Prostate gland (tissue), 2 donors: ENCODE results near the gene ITGA11.

ENCODE experiments used
- CTCF ChIP-seq, 4 experiments: fragments of 200-600 bp in 2 of 4; fragments of 450-650 bp in 2 of 4; sonication (generic) in 2 of 4; IDR thresholded peaks; 1 replicate in 3 of 4; 2 replicates in 1 of 4; pipeline ENCODE4 v1.5.1; 2016 to 2019; ENCODE audit warnings: antibody characterized with exemption in 4 of 4, mild to moderate bottlenecking in 2 of 4, moderate library complexity in 2 of 4
- POLR2A ChIP-seq: fragments of 450-650 bp; IDR thresholded peaks from one replicate; pipeline ENCODE4 v1.6.1; 2016; ENCODE audit warnings: antibody characterized with exemption, mild to moderate bottlenecking

GRCh38 chr15:68278345-68278594 is 153.7 kb downstream of the ITGA11 start:
- peak in 1 of 4 experiments; percentile 40 for TF ChIP-seq CTCF (IDR thresholded peaks at IDR 0.05)
- TF ChIP-seq POLR2A, result no peak
